ENCODE data around the gene NOC3L. TPM values are rescaled to one million over a fixed set of nuclear protein-coding genes. Genes with fewer than 3 reads are reported as not detected.
A peak's percentile ranks its signal among the peaks of the same experiment; 100 is the strongest.

The NOC3L gene
- total and polyA plus RNA-seq, 10 of the 15 experiments (the other 5 are each of a cell fraction or from before 2014, with no cell fraction given): 27.8 to 51.4 (median 40.5) TPM

- no peaks in the 10 kb centered on the region for H3K36me3 ChIP-seq (ENCODE audit: control insufficient read depth in 2 of 2, insufficient read depth in 2 of 2, low read length in 1 of 2)
- no peaks in the 10 kb centered on the region for H3K9me3 ChIP-seq (replicated peaks; ENCODE audit: control insufficient read depth, insufficient read depth, low read length)
- H3K4me1 ChIP-seq (ENCODE audit: control insufficient read depth, insufficient read depth, low read length): no peaks in the 10 kb centered on the region
- H4K20me1 ChIP-seq (ENCODE audit: control insufficient read depth, insufficient read depth): no peaks in the 10 kb centered on the region
- RAD21 ChIA-PET (ENCODE audit: unreplicated experiment): interaction anchor here (1.3 kb wide), 1 partner anchor 33 kb away, joined by 4 read pairs; no protein-coding TSS in a partner anchor
- no peaks in the 10 kb centered on the region for H3K27me3 ChIP-seq (replicated peaks in 1 of 2; ENCODE audit: control insufficient read depth in 2 of 2, insufficient read depth in 2 of 2, low read length in 1 of 2)
- H3K27ac ChIP-seq (ENCODE audit: control insufficient read depth, insufficient read depth): no peak overlapping the region
- no peak overlapping the region for H3K4me3 ChIP-seq
- no peak for TF ChIP-seq JUND (IDR thresholded peaks at IDR 0.05; ENCODE audit: low read depth, low read length)
- no peak for TF ChIP-seq NFYB (IDR thresholded peaks at IDR 0.05; ENCODE audit: insufficient read depth, low read depth, low read length)
- no peak for TF ChIP-seq NRF1 (conservative IDR thresholded peaks at IDR 0.05; ENCODE audit: low read depth, low read length)
- no peak for TF ChIP-seq JUNB (IDR thresholded peaks at IDR 0.05)
- no peak for FAIRE-seq
- in situ Hi-C loops (cut with MboI) (no loop called here), intact Hi-C loops (cut with micrococcal nuclease; ENCODE audit: unreplicated experiment) (no loop called here)
- no TSS peak for BruUV-seq (replicated peaks)
- POLR2A ChIA-PET: interaction anchor here (2.5 kb wide), 1 partner anchor 8 kb away, joined by 14 read pairs; the partner anchor contains the start of gene TBC1D12
- WGBS (ENCODE audit: insufficient coverage, insufficient replicate concordance, low lambda C conversion rate, missing lambda C conversion rate): 95% methylated on average over 3 of the region's 3 CpGs
- no peak overlapping the region for H2AFZ ChIP-seq (ENCODE audit: control insufficient read depth, low read depth, low read length)
- H3K4me2 ChIP-seq (ENCODE audit: control insufficient read depth, insufficient read depth): no peak overlapping the region
- peaks cover 6% of the 10 kb centered on the region for H3K79me2 ChIP-seq (ENCODE audit: control insufficient read depth, insufficient read depth, low read length)
- CTCF ChIA-PET: interaction anchor here (2.1 to 2.4 kb wide), 2 partner anchors 32 to 91 kb away, joined by 4 to 8 read pairs; no protein-coding TSS in a partner anchor
- DNase-seq (ENCODE audit: low read depth, low spot score): no peak
- ATAC-seq: no peak
- H3K9ac ChIP-seq (ENCODE audit: control insufficient read depth, insufficient read depth, low read length): no peak overlapping the region
- SMC1A ChIA-PET (ENCODE audit: uncharacterized antibody, unreplicated experiment): interaction anchor here (0.8 to 1.2 kb wide), 3 partner anchors 33 to 114 kb away, joined by 3 read pairs; no protein-coding TSS in a partner anchor
These were observed 48.6 kb upstream of the NOC3L start for GRCh38 chr10:94411304-94411703.

GRCh38 chr10:94409021-94409657 lies 46.4 kb upstream of the NOC3L start:
- in situ Hi-C loops (cut with MboI): no loop called here
- no peak for ATAC-seq
- Histone ChIP-seq H3K36me3 (ENCODE audit: control insufficient read depth in 2 of 2, insufficient read depth in 2 of 2, low read length in 1 of 2) (no peaks in the 10 kb centered on the region), H3K9me3 (replicated peaks; ENCODE audit: control insufficient read depth, insufficient read depth, low read length) (no peaks in the 10 kb centered on the region), H3K4me2 (ENCODE audit: control insufficient read depth, insufficient read depth) (0 out of 2 replicates have a peak overlapping the region, but pooled peaks have one; percentile 26), H3K27ac (ENCODE audit: control insufficient read depth, insufficient read depth) (no peak overlapping the region), H2AFZ (ENCODE audit: control insufficient read depth, low read depth, low read length) (no peak overlapping the region), H4K20me1 (ENCODE audit: control insufficient read depth, insufficient read depth) (no peaks in the 10 kb centered on the region), H3K9ac (ENCODE audit: control insufficient read depth, insufficient read depth, low read length) (no peak overlapping the region), H3K79me2 (ENCODE audit: control insufficient read depth, insufficient read depth, low read length) (peaks cover 19% of the 10 kb centered on the region), H3K4me1 (ENCODE audit: control insufficient read depth, insufficient read depth, low read length) (no peaks in the 10 kb centered on the region), H3K27me3 (replicated peaks in 1 of 2; ENCODE audit: control insufficient read depth in 2 of 2, insufficient read depth in 2 of 2, low read length in 1 of 2) (no peaks in the 10 kb centered on the region), H3K4me3 (no peak overlapping the region)
- no peak for TF ChIP-seq TCF3 (IDR thresholded peaks at IDR 0.05; ENCODE audit: borderline replicate concordance, insufficient read depth, low read depth, low read length)
- no peak for TF ChIP-seq ZNF384 (IDR thresholded peaks at IDR 0.05; ENCODE audit: borderline replicate concordance, low read depth, low read length)
- no peak for TF ChIP-seq EED (IDR thresholded peaks at IDR 0.05; ENCODE audit: low read depth)
- no peak for TF ChIP-seq NBN (IDR thresholded peaks at IDR 0.05)
- no peak for TF ChIP-seq PBX3 (IDR thresholded peaks at IDR 0.05; ENCODE audit: insufficient replicate concordance, low read depth, low read length)
- no peak for TF ChIP-seq RFX5 (IDR thresholded peaks at IDR 0.05; ENCODE audit: low read depth, low read length)
- no peak for TF ChIP-seq IKZF2 (IDR thresholded peaks at IDR 0.05)
- no peak for TF ChIP-seq EZH2 (IDR thresholded peaks at IDR 0.05; ENCODE audit: borderline replicate concordance, control insufficient read depth, low read depth, low read length)
- no peak for TF ChIP-seq SREBF1 (IDR thresholded peaks at IDR 0.05; ENCODE audit: low read length)
- TF ChIP-seq MEF2A (IDR thresholded peaks at IDR 0.05; ENCODE audit: insufficient read depth, low read depth, low read length): no peak
- intact Hi-C loops (cut with micrococcal nuclease; ENCODE audit: unreplicated experiment): no loop called here
- ChIA-PET POLR2A (interaction anchor here (0.7 kb wide), 2 partner anchors 47 to 709 kb away, joined by 3 to 4 read pairs; no protein-coding TSS in a partner anchor), CTCF (interaction anchor here (0.8 to 3.7 kb wide), 5 partner anchors 8 to 89 kb away, joined by 3 to 15 read pairs (median 5); no protein-coding TSS in a partner anchor), RAD21 (ENCODE audit: unreplicated experiment) (interaction anchor here (3.2 kb wide), 1 partner anchor 35 kb away, joined by 14 read pairs; no protein-coding TSS in a partner anchor), SMC1A (ENCODE audit: uncharacterized antibody, unreplicated experiment) (interaction anchor here (1.3 to 3.6 kb wide), 4 partner anchors 10 to 54 kb away, joined by 3 to 17 read pairs (median 8); partner anchors contain the start of gene NOC3L)
- BruUV-seq (replicated peaks): no TSS peak
- no peak for DNase-seq (ENCODE audit: low read depth, low spot score)
- WGBS (ENCODE audit: insufficient coverage, insufficient replicate concordance, low lambda C conversion rate, missing lambda C conversion rate): 88% methylated on average over 5 of the region's 7 CpGs
- no peak for FAIRE-seq

Data from GM12878 (cell line).